Natural killer cell (primary cell): ENCODE measurements around the gene ZNF318. TPM values are rescaled to one million over a fixed set of nuclear protein-coding genes. Genes with fewer than 3 reads are reported as not detected.
A peak's percentile ranks its signal among the peaks of the same experiment; 100 is the strongest.
"Not testable (repeated sequence)": the region's sequence is repeated elsewhere in the genome, so short reads cannot be mapped to it uniquely, and the experiment has no call there.

Source experiments
- ATAC-seq, 3 donors: fragments of 150-1000 bp in 2 of 3; fragments of 200-7000 bp in 1 of 3; cut with Tn5 transposase; 1 replicate in 1 of 3; 2 replicates in 2 of 3; pipeline ENCODE4 v1.10.0; 2021; ENCODE audit warnings: mild to moderate bottlenecking in 2 of 3, moderate library complexity in 2 of 3
- DNase-seq, 2 donors: peaks; one replicate each; pipeline versions ENCODE4 v3.0.0 to v3.0.0-alpha.2; 2013 to 2021; ENCODE audit warnings: mixed read lengths in 1 of 2
- H3K27ac ChIP-seq: one replicate; pipeline ENCODE4 v1.5.1; 2013; ENCODE audit warnings: mild to moderate bottlenecking, low read length
- H3K27me3 ChIP-seq: one replicate; pipeline ENCODE4 v1.6.1; 2013; ENCODE audit warnings: low read length; ENCODE audit not compliant: control insufficient read depth, insufficient read depth
- H3K36me3 ChIP-seq: one replicate; pipeline ENCODE4 v1.6.1; 2013; ENCODE audit warnings: low read length; ENCODE audit not compliant: control insufficient read depth, insufficient read depth
- H3K4me1 ChIP-seq: one replicate; pipeline ENCODE4 v1.6.1; 2013; ENCODE audit warnings: low read length; ENCODE audit not compliant: control insufficient read depth, insufficient read depth
- H3K4me3 ChIP-seq: one replicate; pipeline ENCODE4 v1.5.1; 2013; ENCODE audit warnings: low read length
- H3K9me3 ChIP-seq: one replicate; pipeline ENCODE4 v1.6.1; 2013; ENCODE audit warnings: low read length; ENCODE audit not compliant: control insufficient read depth, insufficient read depth
- H3K27ac Mint-ChIP-seq, 2 donors: one replicate each; pipeline ENCODE4 v1.8.0; 2022; ENCODE audit warnings: mild to moderate bottlenecking in 2 of 2, mixed read lengths in 2 of 2, moderate library complexity in 1 of 2
- H3K27me3 Mint-ChIP-seq, 2 donors: one replicate each; pipeline ENCODE4 v1.8.0; 2022; ENCODE audit warnings: low read depth in 2 of 2, mixed read lengths in 2 of 2
- H3K36me3 Mint-ChIP-seq: one replicate; pipeline ENCODE4 v1.8.0; 2022; ENCODE audit warnings: mixed read lengths
- H3K4me1 Mint-ChIP-seq, 2 donors: one replicate each; pipeline ENCODE4 v1.8.0; 2022; ENCODE audit warnings: mixed read lengths in 2 of 2
- H3K4me3 Mint-ChIP-seq: one replicate; pipeline ENCODE4 v1.8.0; 2022; ENCODE audit warnings: mild to moderate bottlenecking, moderate library complexity, mixed read lengths
- H3K9me3 Mint-ChIP-seq, 2 donors: one replicate each; pipeline ENCODE4 v1.8.0; 2022; ENCODE audit warnings: mixed read lengths in 2 of 2
- CTCF ChIP-seq: fragments of 200-600 bp; IDR thresholded peaks from one replicate; pipeline ENCODE4 v1.8.0; 2022; ENCODE audit warnings: antibody characterized with exemption
- WGBS: methylation state at CpG from one replicate; pipeline ENCODE4 v1.1.7; 2013; ENCODE audit warnings: missing lambda C conversion rate; ENCODE audit not compliant: insufficient coverage; 5-methylcytosine and 5-hydroxymethylcytosine counted together
- intact Hi-C: fragments of 100-400 bp; cut with micrococcal nuclease; formaldehyde crosslinking; loops from one replicate; pipeline ENCODE4 v1.14.2; 2022
- total RNA-seq, 4 donors: library from RNA; stranded (reverse); fragments of 120-200 nt in 1 of 4; gene quantifications; one replicate each; pipeline versions ENCODE4 v1.2.3 to v1.2.4, GENCODE V29; 2013 to 2022

ZNF318 gene
- total RNA-seq, 3 donors from 2014 or later (not counting 1 experiment from before 2014, with no cell fraction given), result 34.6 to 45.9 (median 43.0) TPM

GRCh38 chr6:43389730-43390295, 20.4 kb upstream of the ZNF318 start:
- no peak for TF ChIP-seq CTCF
- Mint-ChIP-seq H3K9me3 (no peaks in the 10 kb centered on the region), H3K36me3 (no peaks in the 10 kb centered on the region), H3K27me3 (peaks cover 47 to 60% of the 10 kb centered on the region in 2 donors), H3K4me3 (no peak overlapping the region), H3K4me1 (peaks cover 66 to 67% of the 10 kb centered on the region in 2 donors), H3K27ac (no peak overlapping the region)
- Histone ChIP-seq H3K4me1 (peaks cover 40% of the 10 kb centered on the region), H3K4me3 (no peak overlapping the region), H3K27ac (no peak overlapping the region), H3K27me3 (peaks cover 34% of the 10 kb centered on the region), H3K36me3 (no peaks in the 10 kb centered on the region), H3K9me3 (no peaks in the 10 kb centered on the region)
- ATAC-seq (no peak), DNase-seq (no peak)
- intact Hi-C loops, result loop anchor here (5.0 kb wide), 1 partner anchor 37 kb away; the partner anchor contains the start of gene ABCC10
- WGBS, result 89% methylated on average over 5 of the region's 6 CpGs

DNA sequence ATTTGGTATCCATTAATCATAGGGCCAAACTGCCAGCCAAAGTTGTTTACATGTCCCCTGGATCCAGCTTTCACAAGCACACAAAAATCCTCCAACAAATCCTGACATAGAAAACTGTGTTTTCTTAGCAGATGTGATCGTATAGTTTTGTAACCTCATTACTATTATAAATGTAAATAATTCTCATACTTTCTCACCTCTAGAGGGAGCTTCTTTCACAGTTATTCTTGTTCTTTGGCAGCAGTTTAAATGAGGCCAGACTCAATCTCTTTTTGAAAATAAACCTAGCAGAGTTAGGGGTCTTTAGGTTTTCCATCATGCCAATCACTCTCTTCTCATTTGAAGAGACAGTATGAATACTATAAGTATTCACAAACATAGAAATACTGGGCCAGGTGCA, 17.0 kb upstream of the ZNF318 start:
- H3K4me3 Mint-ChIP-seq, result peak overlapping the region; percentile 57
- DNase-seq, result peak in 1 of 2 donors; percentile 59

DNA sequence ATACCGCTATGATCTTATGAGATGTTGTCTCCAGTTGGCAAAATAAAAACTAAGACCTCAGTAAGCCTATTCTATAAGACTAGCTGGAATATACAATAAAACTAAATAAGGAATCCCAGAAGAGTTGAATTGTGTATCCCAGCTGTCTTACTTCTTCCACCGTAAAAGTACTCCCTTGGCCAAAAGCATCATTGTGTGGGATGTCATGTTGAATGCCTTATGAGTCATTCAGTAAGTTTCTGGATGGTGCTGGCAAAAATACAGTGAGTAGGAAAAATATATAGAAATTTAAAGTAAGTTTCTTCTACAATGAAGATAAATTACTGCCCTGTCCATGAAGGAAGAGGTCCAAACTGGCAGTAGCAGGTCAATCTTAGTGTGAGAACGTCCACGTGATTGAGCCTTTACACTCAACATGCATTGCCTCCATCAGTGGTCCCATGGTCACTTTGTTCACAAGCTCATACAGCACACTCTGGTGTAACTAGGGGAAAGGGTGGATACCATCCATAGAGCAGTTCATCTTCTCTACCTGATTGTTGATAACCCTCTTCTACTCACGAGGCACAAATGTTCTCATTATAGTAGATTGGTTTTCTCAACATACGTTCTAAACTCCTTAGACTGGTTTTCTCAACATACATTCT, 13.7 kb upstream of the ZNF318 start:
- H3K36me3 Mint-ChIP-seq, result no peaks in the 10 kb centered on the region
- H3K9me3 Mint-ChIP-seq, result no peaks in the 10 kb centered on the region
- no peaks in the 10 kb centered on the region for H3K9me3 ChIP-seq
- no peaks in the 10 kb centered on the region for H3K27me3 Mint-ChIP-seq
- peak in 1 of 2 donors; percentile 32 for DNase-seq
- peak in 2 of 3 donors; percentile 17 to 27 for ATAC-seq
- no peaks in the 10 kb centered on the region for H3K36me3 ChIP-seq
- 86% methylated on average over 4 of the region's 6 CpGs for WGBS
- peak overlapping the region; percentile 94 for H3K27ac ChIP-seq
- TF ChIP-seq CTCF, result no peak
- intact Hi-C loops, result loop anchor here (1.0 to 5.0 kb wide), 2 partner anchors 14 to 611 kb away; partner anchors contain the start of gene ZNF318
- H3K27ac Mint-ChIP-seq, result peak overlapping the region; percentile 85 to 94
- H3K27me3 ChIP-seq, result peaks cover 2% of the 10 kb centered on the region
- H3K4me3 Mint-ChIP-seq, result peak overlapping the region; percentile 76
- H3K4me1 ChIP-seq, result peaks cover 46% of the 10 kb centered on the region
- H3K4me1 Mint-ChIP-seq, result peaks cover 68 to 69% of the 10 kb centered on the region in 2 donors
- H3K4me3 ChIP-seq, result peak overlapping the region; percentile 12

More for the DNA sequence above, 17.0 kb upstream of the ZNF318 start:
- ATAC-seq, result no peak
- H3K9me3 ChIP-seq, result no peaks in the 10 kb centered on the region
- H3K27ac Mint-ChIP-seq, result peak overlapping the region; percentile 62 to 68
- peak; percentile 69 for TF ChIP-seq CTCF
- no peak overlapping the region for H3K4me3 ChIP-seq
- peaks cover 67 to 76% of the 10 kb centered on the region in 2 donors for H3K4me1 Mint-ChIP-seq
- H3K36me3 Mint-ChIP-seq, result no peaks in the 10 kb centered on the region
- WGBS, result no CpG with 5 or more reads among the region's 1 CpG
- no peaks in the 10 kb centered on the region for H3K36me3 ChIP-seq
- H3K9me3 Mint-ChIP-seq, result no peaks in the 10 kb centered on the region
- no peak overlapping the region for H3K27ac ChIP-seq
- intact Hi-C loops, result no loop called here
- peaks cover 12% of the 10 kb centered on the region for H3K27me3 ChIP-seq
- peaks cover 16 to 26% of the 10 kb centered on the region in 2 donors for H3K27me3 Mint-ChIP-seq
- H3K4me1 ChIP-seq, result peaks cover 50% of the 10 kb centered on the region

DNA sequence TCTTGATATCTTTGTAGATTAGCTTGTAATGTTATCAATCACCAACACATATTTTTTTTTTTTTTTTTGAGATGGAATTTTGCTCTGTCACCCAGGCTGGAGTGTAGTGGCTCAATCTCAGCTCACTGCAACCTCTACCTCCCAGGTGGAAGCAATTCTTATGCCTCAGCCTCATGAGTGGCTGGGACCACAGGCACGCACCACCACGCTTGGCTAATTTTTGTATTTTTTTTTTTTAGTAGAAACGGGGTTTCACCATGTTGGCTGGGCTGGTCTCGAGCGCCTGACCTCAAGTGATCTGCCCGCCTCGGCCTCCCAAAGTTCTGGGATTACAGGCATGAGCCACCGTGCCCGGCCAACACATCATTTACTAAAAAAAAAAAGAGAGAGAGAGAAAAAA, 11.4 kb upstream of the ZNF318 start:
- H3K27me3 ChIP-seq, H3K4me3 ChIP-seq, H3K36me3 Mint-ChIP-seq, H3K36me3 ChIP-seq, DNase-seq, H3K27ac Mint-ChIP-seq, H3K4me3 Mint-ChIP-seq, H3K27ac ChIP-seq, ATAC-seq, H3K9me3 ChIP-seq, H3K9me3 Mint-ChIP-seq, H3K27me3 Mint-ChIP-seq: not testable (repeated sequence)
- H3K4me1 ChIP-seq, result peaks cover 40% of the 10 kb centered on the region
- H3K4me1 Mint-ChIP-seq, result peaks cover 64 to 65% of the 10 kb centered on the region in 2 donors
- intact Hi-C loops, result loop anchor here (5.0 kb wide), 1 partner anchor 609 kb away; no protein-coding TSS in a partner anchor
- 96% methylated on average over 7 of the region's 9 CpGs for WGBS
